DND-41 (cell line): ENCODE data around the gene SPDYE6.
A peak's percentile ranks its signal among the peaks of the same experiment; 100 is the strongest.
"Not testable (repeated sequence)": the region's sequence is repeated elsewhere in the genome, so short reads cannot be mapped to it uniquely, and the experiment has no call there.

ENCODE experiments used
- ATAC-seq: fragments of 200-7000 bp; cut with Tn5 transposase; 3 replicates; pipeline ENCODE4 v1.9.1; 2021; ENCODE audit warnings: low read depth; ENCODE audit not compliant: insufficient read depth
- DNase-seq: peaks from one replicate; pipeline ENCODE4 v3.0.0-alpha.2; 2020
- H2AFZ ChIP-seq: 2 replicates; pipeline ENCODE4 v1.6.0; 2012; ENCODE audit warnings: low read depth, low read length
- H3K27ac ChIP-seq: 2 replicates; pipeline ENCODE4 v1.5.1; 2012; ENCODE audit warnings: low read length, inconsistent platforms
- H3K27me3 ChIP-seq: fragments of 200-600 bp; sonication (generic); 2 replicates; pipeline ENCODE4 v1.6.0; 2012; ENCODE audit warnings: low read length, mild to moderate bottlenecking, inconsistent platforms; ENCODE audit not compliant: insufficient read depth, poor library complexity
- H3K36me3 ChIP-seq: 2 replicates; pipeline ENCODE4 v1.5.1; 2012; ENCODE audit warnings: low read length, inconsistent platforms; ENCODE audit not compliant: insufficient read depth
- H3K4me1 ChIP-seq: 2 replicates; pipeline ENCODE4 v1.5.1; 2012; ENCODE audit warnings: mild to moderate bottlenecking, low read length; ENCODE audit not compliant: insufficient read depth
- H3K4me2 ChIP-seq: 2 replicates; pipeline ENCODE4 v1.6.0; 2012; ENCODE audit warnings: mild to moderate bottlenecking, moderate library complexity, low read length, inconsistent platforms; ENCODE audit not compliant: insufficient read depth
- H3K4me3 ChIP-seq, 2 experiments: fragments of 200-600 bp in 1 of 2; shearing (Covaris generic) in 1 of 2; 2 replicates each; pipeline ENCODE4 v1.5.1; 2012 to 2016; ENCODE audit warnings: inconsistent platforms in 2 of 2, low read length in 2 of 2, mild to moderate bottlenecking in 2 of 2, low read depth in 1 of 2, moderate library complexity in 1 of 2
- H3K79me2 ChIP-seq: 2 replicates; pipeline ENCODE4 v1.6.0; 2012; ENCODE audit warnings: low read length, inconsistent platforms; ENCODE audit not compliant: insufficient read depth
- H3K9ac ChIP-seq: 2 replicates; pipeline ENCODE4 v1.6.0; 2012; ENCODE audit warnings: low read depth, mild to moderate bottlenecking, inconsistent platforms, low read length, moderate library complexity
- H3K9me3 ChIP-seq: 2 replicates; pipeline ENCODE4 v1.5.1; 2012; ENCODE audit warnings: low read length, moderate library complexity, mild to moderate bottlenecking, inconsistent platforms; ENCODE audit not compliant: insufficient read depth, severe bottlenecking
- H4K20me1 ChIP-seq: 2 replicates; pipeline ENCODE4 v1.6.0; 2012; ENCODE audit warnings: low read length; ENCODE audit not compliant: insufficient read depth
- TF ChIP-seq, protein P1 (sequence below): IDR thresholded peaks from 2 replicates; pipeline ENCODE4 v1.5.1; 2012; ENCODE audit warnings: borderline replicate concordance, low read length, moderate library complexity, mild to moderate bottlenecking; ENCODE audit not compliant: poor library complexity, severe bottlenecking; ENCODE audit errors: extremely low read depth

SPDYE6 gene

GRCh38 chr7:102363549-102364393 is 7.5 kb upstream of the SPDYE6 start:
- H3K9me3 ChIP-seq, H3K27me3 ChIP-seq, H4K20me1 ChIP-seq: not testable (repeated sequence)
- TF ChIP-seq, protein P1, sequence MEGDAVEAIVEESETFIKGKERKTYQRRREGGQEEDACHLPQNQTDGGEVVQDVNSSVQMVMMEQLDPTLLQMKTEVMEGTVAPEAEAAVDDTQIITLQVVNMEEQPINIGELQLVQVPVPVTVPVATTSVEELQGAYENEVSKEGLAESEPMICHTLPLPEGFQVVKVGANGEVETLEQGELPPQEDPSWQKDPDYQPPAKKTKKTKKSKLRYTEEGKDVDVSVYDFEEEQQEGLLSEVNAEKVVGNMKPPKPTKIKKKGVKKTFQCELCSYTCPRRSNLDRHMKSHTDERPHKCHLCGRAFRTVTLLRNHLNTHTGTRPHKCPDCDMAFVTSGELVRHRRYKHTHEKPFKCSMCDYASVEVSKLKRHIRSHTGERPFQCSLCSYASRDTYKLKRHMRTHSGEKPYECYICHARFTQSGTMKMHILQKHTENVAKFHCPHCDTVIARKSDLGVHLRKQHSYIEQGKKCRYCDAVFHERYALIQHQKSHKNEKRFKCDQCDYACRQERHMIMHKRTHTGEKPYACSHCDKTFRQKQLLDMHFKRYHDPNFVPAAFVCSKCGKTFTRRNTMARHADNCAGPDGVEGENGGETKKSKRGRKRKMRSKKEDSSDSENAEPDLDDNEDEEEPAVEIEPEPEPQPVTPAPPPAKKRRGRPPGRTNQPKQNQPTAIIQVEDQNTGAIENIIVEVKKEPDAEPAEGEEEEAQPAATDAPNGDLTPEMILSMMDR: peak; percentile 20
- H3K27ac ChIP-seq: peak overlapping the region; percentile 86
- peak; percentile 99 for ATAC-seq
- peak overlapping the region; percentile 65 for H3K4me2 ChIP-seq
- peak overlapping the region; percentile 92 for H2AFZ ChIP-seq
- peak overlapping the region; percentile 66 to 97; a peak in 3 of 4 replicates for H3K4me3 ChIP-seq
- peaks cover 12% of the 10 kb centered on the region for H3K36me3 ChIP-seq
- H3K79me2 ChIP-seq: peaks cover 28% of the 10 kb centered on the region
- peak overlapping the region; percentile 82 for H3K9ac ChIP-seq
- H3K4me1 ChIP-seq: peaks cover 12% of the 10 kb centered on the region
- peak; percentile 98 for DNase-seq

DNA sequence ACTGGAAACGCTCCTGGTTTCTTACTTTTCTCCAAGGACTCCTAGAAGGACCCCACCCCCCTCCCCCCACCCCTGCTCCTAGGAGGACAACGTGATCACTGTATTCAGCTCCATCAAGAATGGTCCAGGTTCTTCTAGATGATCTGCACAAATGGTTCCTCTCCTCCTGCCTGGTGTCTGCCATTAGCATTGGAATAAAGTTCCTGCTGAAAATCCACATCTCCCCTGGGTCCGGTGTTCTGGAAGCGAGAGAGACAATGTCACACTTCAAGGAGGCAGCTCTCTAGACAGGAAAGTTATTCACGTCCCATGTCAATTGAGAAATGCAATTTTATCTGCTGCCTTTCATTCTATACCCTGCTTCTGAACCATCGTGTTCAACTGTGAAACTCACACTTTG is 9.3 kb downstream of the SPDYE6 start:
- not testable (repeated sequence) for H3K9me3 ChIP-seq, ATAC-seq, H3K27ac ChIP-seq, DNase-seq, H3K4me3 ChIP-seq, H3K27me3 ChIP-seq, H4K20me1 ChIP-seq, H3K9ac ChIP-seq, H3K4me2 ChIP-seq, H3K4me1 ChIP-seq, H3K36me3 ChIP-seq, H3K79me2 ChIP-seq, H2AFZ ChIP-seq

DNA sequence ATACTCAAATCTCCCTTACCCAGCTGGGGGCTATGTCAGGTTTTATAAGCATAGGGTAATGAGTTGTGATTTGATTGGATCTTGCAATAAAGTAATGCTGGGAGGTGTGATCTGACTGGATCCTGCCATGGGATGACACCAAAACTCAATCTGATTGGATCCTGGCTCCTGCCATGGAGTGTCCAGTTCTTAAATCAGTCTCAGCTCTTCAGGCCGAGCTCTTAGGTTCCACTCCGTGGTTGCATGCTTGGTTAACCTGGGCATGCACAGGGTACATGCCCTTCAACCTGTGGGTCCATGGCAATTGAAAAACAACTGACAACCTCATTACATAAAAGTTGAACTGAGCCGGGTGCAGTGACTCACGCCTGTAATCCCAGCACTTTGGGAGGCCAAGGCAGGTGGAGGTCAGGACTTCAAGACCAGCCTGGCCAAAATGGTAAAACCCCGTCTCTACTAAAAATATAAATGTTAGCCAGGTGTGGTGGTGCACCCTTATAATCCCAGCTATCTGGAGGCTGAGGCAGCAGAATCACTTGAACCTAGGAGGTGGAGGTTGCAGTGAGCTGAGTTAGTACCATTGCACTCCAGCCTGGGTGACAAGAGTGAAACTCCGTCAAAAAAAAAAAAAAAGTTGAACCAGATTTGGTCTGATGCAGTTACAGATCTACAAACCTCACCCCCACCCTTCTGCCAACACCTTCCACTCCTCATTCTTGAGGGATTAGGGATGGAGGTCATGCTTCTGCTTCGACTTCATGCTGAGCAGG is 15.5 kb downstream of the SPDYE6 start:
- not testable (repeated sequence) for H3K9me3 ChIP-seq, H2AFZ ChIP-seq, H4K20me1 ChIP-seq, H3K36me3 ChIP-seq, H3K4me2 ChIP-seq, H3K27ac ChIP-seq, DNase-seq, H3K4me1 ChIP-seq, H3K79me2 ChIP-seq, H3K4me3 ChIP-seq, ATAC-seq, H3K9ac ChIP-seq, H3K27me3 ChIP-seq

GRCh38 chr7:102337420-102337819 is 18.8 kb downstream of the SPDYE6 start:
- not testable (repeated sequence) for ATAC-seq, H3K79me2 ChIP-seq, H3K9ac ChIP-seq, H3K4me2 ChIP-seq, H3K27ac ChIP-seq, H4K20me1 ChIP-seq, H3K4me1 ChIP-seq, H3K36me3 ChIP-seq, H2AFZ ChIP-seq, H3K4me3 ChIP-seq, H3K27me3 ChIP-seq, DNase-seq, H3K9me3 ChIP-seq

DNA sequence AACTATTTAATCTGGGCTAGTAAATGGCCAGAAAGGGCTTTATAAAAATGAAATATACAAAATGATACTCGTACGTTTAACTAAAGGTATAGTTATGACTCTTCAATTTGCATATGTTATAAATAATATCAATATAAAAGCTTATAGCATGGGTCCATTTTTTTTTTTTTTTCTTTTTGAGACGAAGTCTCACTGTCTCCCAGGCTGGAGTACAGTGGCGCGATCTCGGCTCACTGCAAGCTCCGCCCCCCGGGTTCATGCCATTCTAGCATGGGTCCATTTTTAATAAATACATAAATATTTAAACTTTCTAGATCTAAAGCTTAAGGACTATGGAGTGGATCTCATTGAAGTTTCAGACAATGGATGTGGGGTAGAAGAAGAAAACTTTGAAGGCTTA is 19.2 kb downstream of the SPDYE6 start:
- not testable (repeated sequence) for H3K36me3 ChIP-seq, ATAC-seq, H3K4me1 ChIP-seq, H3K27me3 ChIP-seq, H3K4me2 ChIP-seq, H4K20me1 ChIP-seq, H3K9ac ChIP-seq, H3K79me2 ChIP-seq, H3K9me3 ChIP-seq, H3K4me3 ChIP-seq, H2AFZ ChIP-seq, DNase-seq, H3K27ac ChIP-seq

DNA sequence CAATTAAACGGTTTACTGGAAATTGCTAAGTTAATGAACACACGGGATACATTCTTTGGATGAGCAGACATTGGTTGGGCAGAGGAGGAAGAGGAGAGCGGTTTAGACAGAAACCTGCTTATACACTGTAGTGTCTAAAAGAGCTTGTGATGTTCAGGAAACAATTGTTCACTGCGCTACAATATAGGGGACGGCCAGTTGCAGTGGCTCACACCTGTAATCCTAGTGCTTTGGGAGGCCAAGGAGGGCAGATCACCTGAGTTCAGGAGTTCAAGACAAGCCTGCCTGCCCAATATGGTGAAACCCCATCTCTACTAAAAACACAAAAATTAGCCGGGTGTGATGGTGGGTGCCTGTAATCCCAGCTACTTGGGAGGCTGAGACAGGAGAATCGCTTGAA is 20.7 kb downstream of the SPDYE6 start:
- H3K4me1 ChIP-seq, ATAC-seq: not testable (repeated sequence)

DNA sequence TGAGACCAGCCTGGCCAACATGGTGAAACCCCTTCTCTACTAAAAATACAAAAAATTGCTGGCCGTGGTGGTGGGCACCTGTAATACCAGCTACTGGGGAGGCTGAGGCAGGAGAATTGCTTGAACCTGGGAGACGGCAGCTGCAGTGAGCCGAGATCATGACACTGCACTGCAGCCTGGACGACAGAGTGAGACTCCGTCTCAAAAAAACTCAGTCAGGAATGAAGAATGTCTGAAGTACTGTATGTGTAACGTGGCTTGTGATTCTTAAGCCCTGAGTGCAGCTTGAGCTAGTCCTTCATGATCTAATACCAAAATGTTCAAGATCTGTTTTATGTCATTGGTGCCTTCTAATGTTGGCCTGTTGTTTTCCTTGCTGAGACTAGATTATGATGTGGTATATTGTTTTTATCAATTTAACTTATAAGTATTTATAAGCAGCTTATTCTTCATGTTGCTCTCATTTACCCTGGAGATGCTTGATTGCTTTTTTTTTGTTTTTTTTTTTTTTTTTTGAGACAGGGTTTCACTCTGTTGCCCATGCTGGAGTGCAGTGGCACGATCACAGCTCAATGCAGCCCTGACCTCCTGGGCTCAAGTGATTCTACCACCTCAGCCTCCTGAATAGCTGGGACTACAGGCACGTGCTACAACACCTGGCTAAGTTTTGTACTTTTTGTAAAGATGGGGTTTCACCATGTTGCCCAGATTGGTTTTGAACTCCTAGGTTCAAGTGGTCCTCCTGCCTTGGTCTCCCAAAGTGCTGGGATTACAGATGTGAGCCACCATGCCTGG is 25.4 kb downstream of the SPDYE6 start:
- not testable (repeated sequence) for H3K4me3 ChIP-seq, H3K27me3 ChIP-seq, H3K4me1 ChIP-seq, H4K20me1 ChIP-seq, H3K79me2 ChIP-seq, H3K9me3 ChIP-seq, H3K4me2 ChIP-seq, H3K36me3 ChIP-seq, ATAC-seq, H3K27ac ChIP-seq, H2AFZ ChIP-seq, DNase-seq, H3K9ac ChIP-seq

More for the DNA sequence above, 20.7 kb downstream of the SPDYE6 start:
- H3K27ac ChIP-seq, H3K4me2 ChIP-seq, H4K20me1 ChIP-seq, H2AFZ ChIP-seq, H3K79me2 ChIP-seq, DNase-seq, H3K9me3 ChIP-seq, H3K36me3 ChIP-seq, H3K9ac ChIP-seq, H3K27me3 ChIP-seq, H3K4me3 ChIP-seq: not testable (repeated sequence)
